ENCODE results near the gene CENPX.

DNA sequence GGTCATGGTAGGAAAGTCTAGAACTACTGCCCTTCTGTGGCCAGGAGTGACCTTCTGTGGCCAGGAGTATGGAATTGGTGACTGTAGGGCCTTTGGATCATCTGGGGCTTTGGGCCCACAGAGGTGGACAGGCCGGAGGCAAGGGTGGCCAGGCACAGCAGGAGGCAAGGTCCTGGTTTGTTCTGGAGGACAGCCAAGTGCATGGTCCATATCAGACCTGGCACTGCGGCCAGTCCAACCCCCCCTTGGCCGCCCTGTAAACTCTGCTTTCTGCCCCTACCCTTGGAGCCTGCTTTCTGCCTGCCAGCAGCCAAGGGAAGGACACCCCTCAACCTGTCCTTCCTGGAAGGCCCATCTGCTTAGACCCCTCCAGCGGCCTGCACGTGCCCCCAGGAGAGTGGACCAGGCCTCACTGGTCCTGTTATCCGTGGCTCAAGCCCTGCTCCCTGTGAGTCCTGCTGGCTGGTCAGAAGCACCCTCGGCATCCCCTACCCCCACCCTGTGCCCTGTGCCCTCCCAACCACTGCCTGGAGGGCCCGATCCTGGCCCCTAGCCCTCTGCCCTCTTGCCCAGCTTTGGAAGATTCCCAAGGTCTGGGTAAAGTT is 17.1 kb upstream of the CENPX start:
- TF ChIP-seq CTCF (IDR thresholded peaks at IDR 0.05 in 8 of 11, conservative IDR thresholded peaks at IDR 0.05 in 3 of 11): no peak
- TF ChIP-seq POLR2A (IDR thresholded peaks at IDR 0.05): no peak
